ENCODE results near the gene SLC25A4.

- no peak for TF ChIP-seq PPARA (CRISPR knock-in tag; IDR thresholded peaks at IDR 0.05; ENCODE audit: borderline replicate concordance)
- TF ChIP-seq ISL1 (CRISPR knock-in tag; IDR thresholded peaks at IDR 0.05) = no peak
- no peak for TF ChIP-seq ZNF70 (CRISPR knock-in tag; IDR thresholded peaks at IDR 0.05)
- TF ChIP-seq BACH2 (CRISPR knock-in tag; IDR thresholded peaks at IDR 0.05; ENCODE audit: borderline replicate concordance) = no peak
- TF ChIP-seq ZNF565 (CRISPR knock-in tag; conservative IDR thresholded peaks at IDR 0.05; ENCODE audit: low read depth) = no peak
- no peak for TF ChIP-seq GLIS3 (CRISPR knock-in tag; IDR thresholded peaks at IDR 0.05)
- TF ChIP-seq TOX (CRISPR knock-in tag; IDR thresholded peaks at IDR 0.05; ENCODE audit: borderline replicate concordance) = no peak
- no peak for TF ChIP-seq ARNTL (CRISPR knock-in tag; IDR thresholded peaks at IDR 0.05; ENCODE audit: borderline replicate concordance, low read depth)
- no peak for TF ChIP-seq RARB (CRISPR knock-in tag; IDR thresholded peaks at IDR 0.05)
- no peak for TF ChIP-seq CSDC2 (CRISPR knock-in tag; IDR thresholded peaks at IDR 0.05)
- TF ChIP-seq ZFP3 (CRISPR knock-in tag; IDR thresholded peaks at IDR 0.05) = no peak
- TF ChIP-seq TSHZ2 (CRISPR knock-in tag; IDR thresholded peaks at IDR 0.05) = no peak
- TF ChIP-seq CREB5 (CRISPR knock-in tag; IDR thresholded peaks at IDR 0.05; ENCODE audit: low read depth) = no peak
These were observed 42.6 kb upstream of the SLC25A4 start for GRCh38 chr4:185100423-185100822.

Data from SK-N-SH treated with all-trans-retinoic acid at 6 μM for 48 hours (cell line).